Aortic smooth muscle cell (primary cell): ENCODE measurements around the gene DRD4. TPM values are rescaled to one million over a fixed set of nuclear protein-coding genes. Genes with fewer than 3 reads are reported as not detected.

Experiments
- total RNA-seq: library from RNA; depleted of rRNA; stranded (reverse); fragments of >200 nt; gene quantifications from 2 replicates; pipeline ENCODE4 v1.2.3, GENCODE V29; 2014

Gene DRD4
- 0.06 TPM in 1 of 2 replicates, not detected in the other for total RNA-seq

DNA sequence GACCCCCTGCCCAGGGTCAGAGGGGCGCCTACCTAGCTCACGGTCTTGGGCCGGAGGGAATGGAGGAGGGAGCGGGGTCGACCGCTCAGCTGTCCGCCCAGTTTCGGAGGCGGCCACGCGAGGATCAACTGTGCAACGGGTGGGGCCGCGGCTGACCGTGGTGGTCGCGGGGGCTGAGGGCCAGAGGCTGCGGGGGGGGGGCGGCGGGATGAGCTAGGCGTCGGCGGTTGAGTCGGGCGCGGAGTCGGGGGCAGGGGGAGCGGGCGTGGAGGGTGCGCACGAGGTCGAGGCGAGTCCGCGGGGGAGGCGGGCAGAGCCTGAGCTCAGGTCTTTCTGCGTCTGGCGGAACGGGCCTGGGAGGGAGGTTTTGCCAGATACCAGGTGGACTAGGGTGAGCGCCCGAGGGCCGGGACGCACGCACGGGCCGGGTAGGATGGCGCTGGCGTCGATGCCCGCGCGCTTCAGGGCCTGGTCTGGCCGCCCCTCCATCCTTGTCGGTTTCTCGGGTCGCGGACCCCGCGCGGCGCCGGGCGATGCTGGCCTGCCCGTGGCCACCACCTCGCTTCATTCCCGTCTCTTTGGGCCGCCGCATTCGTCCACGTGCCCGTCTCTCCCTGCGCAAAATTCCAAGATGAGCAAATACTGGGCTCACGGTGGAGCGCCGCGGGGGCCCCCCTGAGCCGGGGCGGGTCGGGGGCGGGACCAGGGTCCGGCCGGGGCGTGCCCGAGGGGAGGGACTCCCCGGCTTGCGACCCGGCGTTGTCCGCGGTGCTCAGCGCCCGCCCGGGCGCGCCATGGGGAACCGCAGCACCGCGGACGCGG, at the start of gene DRD4:
Gene DRD4 (plus strand): TSS at position 759 of the 822 bp plus-strand sequence. CDS start 36 bp downstream, at position 795.

DNA sequence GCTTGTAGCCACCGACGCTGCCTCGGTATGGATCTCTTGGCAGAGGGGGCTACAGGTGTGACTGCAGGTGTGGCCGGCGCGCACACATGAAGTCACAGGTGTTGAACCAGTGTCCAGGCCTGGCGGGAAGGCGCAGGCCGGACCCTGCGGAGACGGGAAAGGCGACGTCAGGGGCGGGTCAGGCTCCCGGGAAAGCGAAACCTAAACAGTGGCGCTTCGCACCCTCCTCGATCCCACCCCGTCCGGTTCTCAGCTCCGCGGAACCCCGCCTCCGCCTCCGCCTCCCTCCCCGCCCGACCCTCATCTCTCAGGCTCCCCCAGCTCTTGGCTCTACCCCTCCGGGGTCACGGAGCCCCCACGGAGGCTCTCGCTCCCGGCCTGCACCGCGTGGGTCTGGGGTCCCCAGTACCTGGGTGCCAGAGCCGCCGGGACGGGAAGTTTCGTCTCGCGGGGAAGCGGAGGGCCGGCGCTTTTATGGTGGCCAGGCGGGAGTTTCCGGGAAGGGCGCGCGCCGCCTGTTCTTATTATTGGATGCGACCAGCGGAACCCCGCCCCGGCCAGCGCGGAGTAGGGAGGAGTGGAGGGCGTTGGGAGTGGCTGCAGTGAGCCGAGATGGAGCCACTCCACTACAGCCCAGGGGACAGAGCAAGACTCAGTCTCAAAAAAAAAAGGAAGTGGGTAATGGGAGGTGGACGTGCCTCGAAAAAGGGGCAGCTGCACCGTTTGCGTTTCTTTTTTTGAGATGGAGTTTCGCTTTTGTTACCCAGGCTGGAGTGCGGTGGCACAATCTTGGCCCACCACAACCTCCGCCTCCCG, 21.4 kb upstream of the DRD4 start, which contains the start of gene IRF7:
Gene IRF7 (minus strand): TSS at position 447 of the 816 bp plus-strand sequence. CDS start 586 bp downstream, outside the sequence.

DNA sequence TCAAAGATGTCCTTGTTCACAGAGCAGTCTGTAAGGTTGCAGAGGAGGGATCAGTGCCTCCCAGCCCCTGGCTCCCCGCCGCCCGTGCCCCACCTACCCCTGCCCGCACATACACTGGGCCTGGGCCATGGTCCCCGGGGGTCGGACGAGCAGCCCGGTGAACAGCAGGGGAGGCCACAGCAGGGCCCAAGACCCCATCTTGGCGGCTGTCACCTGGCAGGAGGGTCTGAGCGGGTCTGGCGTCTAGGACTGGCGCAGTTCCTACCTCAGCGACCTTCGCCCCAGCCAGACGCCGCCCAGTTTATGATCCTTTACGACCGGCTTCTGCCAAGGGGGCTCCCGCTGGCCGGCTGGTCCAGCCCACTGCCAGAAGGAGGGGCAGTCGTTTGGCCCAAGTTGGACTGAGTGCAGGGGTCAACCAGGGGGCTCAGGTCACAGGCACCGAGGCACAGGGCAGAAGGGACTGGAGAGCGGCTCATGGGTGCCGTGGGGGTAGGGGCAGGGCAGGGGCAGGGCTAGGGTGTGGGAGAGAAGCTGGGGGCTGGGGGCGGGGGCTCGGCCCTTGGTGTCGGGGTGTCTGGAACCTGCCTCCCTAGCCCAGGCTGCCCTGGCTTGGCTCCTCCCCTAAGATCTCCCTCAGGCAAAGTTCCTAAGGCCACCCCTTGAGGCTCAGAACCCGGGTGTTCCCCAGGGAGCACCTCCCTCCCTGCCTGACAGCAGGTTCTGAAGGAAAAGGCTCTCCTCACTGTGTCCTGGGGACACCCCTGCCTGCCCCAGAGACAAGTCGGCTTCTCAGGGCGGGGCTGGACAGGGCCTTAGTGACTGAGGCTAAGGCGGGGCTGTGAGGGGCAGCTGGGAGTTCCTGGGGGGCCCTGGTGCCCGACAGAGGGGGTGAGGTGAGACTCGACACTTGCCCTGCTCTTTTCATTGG, 12.1 kb upstream of the DRD4 start, which contains the start of gene CDHR5:
Gene CDHR5 (minus strand): TSS at position 251 of the 931 bp plus-strand sequence. CDS start 53 bp downstream, at position 198.

DNA sequence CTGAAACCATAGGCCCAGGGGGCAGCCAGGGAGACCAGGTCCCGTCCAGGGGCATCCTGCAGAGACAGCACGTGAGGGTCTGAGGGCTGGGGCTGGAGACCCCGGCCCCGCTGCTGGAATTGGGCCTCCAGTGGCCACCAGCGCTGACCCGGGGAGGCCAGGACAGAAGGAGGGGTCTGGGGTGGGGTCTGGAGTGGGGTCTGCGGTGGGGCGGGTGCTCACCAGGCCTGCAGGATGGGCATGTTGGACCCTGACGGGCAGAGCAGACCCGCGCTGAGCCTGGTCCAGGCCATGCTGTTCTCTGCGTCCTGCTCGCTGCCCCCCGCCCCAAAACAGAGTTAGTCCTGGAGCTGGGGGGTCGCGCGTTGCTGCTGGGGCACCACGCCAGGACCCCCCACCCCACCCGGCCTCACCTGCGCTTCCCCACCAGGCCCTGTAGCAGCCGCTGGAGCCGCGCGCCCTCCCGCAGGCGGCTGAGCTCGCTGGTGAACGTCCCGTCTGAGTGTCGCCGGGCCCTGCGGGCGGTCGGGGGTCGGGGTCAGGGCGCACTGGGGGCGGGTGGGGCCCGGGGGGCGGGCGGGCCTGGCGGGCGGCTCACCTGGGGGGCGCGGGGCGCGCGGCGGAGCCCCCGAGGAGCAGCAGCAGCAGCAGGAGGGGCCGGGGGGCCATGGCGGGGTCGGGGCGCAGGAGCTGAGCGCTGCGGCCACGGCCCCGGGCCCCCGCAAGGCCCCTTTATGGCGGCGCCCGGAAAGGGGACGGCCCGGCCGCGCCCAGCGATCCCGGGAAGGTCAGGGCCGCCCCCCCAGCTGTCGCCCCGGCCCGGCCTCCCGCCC, 10.4 kb upstream of the DRD4 start, which contains the start of gene SCT:
Gene SCT (minus strand): TSS at position 707 of the 833 bp plus-strand sequence. CDS start 38 bp downstream, at position 669.

Other genes with a start within 250 kb of the DRD4 start
- 0.81 and 1.3 TPM in 2 replicates for gene PKP3, start 243.1 kb upstream of the DRD4 start, total RNA-seq
- gene SIGIRR, start 222.3 kb upstream of the DRD4 start, total RNA-seq, result 17.8 and 19.3 TPM in 2 replicates
- gene ANO9, start 195.3 kb upstream of the DRD4 start, total RNA-seq, result not detected in 2 replicates
- gene PTDSS2, start 187.0 kb upstream of the DRD4 start, total RNA-seq, result 25.6 and 32.0 TPM in 2 replicates
- gene RNH1, start 130.0 kb upstream of the DRD4 start, total RNA-seq, result 420 and 478 TPM in 2 replicates
- gene HRAS, start 101.7 kb upstream of the DRD4 start, total RNA-seq, result 77.6 and 105 TPM in 2 replicates
- 0.25 and 0.53 TPM in 2 replicates for gene LRRC56, start 99.7 kb upstream of the DRD4 start, total RNA-seq
- gene LMNTD2, start 76.5 kb upstream of the DRD4 start, total RNA-seq, result 0.13 and 0.19 TPM in 2 replicates
- gene RASSF7, start 76.3 kb upstream of the DRD4 start, total RNA-seq, result 1.2 and 1.7 TPM in 2 replicates
- gene PHRF1, start 60.8 kb upstream of the DRD4 start, total RNA-seq, result 21.7 and 27.9 TPM in 2 replicates
- gene IRF7, start 21.3 kb upstream of the DRD4 start, total RNA-seq, result 8.6 and 9.8 TPM in 2 replicates
- gene CDHR5, start 12.3 kb upstream of the DRD4 start, total RNA-seq, result not detected in 2 replicates
- not detected in 2 replicates for gene SCT, start 10.1 kb upstream of the DRD4 start, total RNA-seq
- 31.4 and 31.7 TPM in 2 replicates for gene DEAF1, start 58.0 kb downstream of the DRD4 start, total RNA-seq
- 6.8 and 7.9 TPM in 2 replicates for gene TMEM80, start 58.5 kb downstream of the DRD4 start, total RNA-seq
- gene EPS8L2, start 69.0 kb downstream of the DRD4 start, total RNA-seq, result 29.9 and 31.0 TPM in 2 replicates
- gene TALDO1, start 110.2 kb downstream of the DRD4 start, total RNA-seq, result 163 and 213 TPM in 2 replicates
- gene GATD1, start 140.2 kb downstream of the DRD4 start, total RNA-seq, result 21.5 and 22.3 TPM in 2 replicates
- 0.66 and 0.75 TPM in 2 replicates for gene CEND1, start 152.8 kb downstream of the DRD4 start, total RNA-seq
- 7.1 and 10.7 TPM in 2 replicates for gene SLC25A22, start 161.0 kb downstream of the DRD4 start, total RNA-seq
- gene PIDD1, start 168.0 kb downstream of the DRD4 start, total RNA-seq, result 3.3 and 4.4 TPM in 2 replicates
- 310 and 345 TPM in 2 replicates for gene RPLP2, start 172.7 kb downstream of the DRD4 start, total RNA-seq
- 35.0 and 35.6 TPM in 2 replicates for gene PNPLA2, start 181.6 kb downstream of the DRD4 start, total RNA-seq
- 4.6 and 4.9 TPM in 2 replicates for gene CRACR2B, start 190.7 kb downstream of the DRD4 start, total RNA-seq
- gene CD151, start 195.7 kb downstream of the DRD4 start, total RNA-seq, result 687 and 834 TPM in 2 replicates
- gene POLR2L, start 205.3 kb downstream of the DRD4 start, total RNA-seq, result 431 and 461 TPM in 2 replicates
- 185 and 221 TPM in 2 replicates for gene TSPAN4, start 205.6 kb downstream of the DRD4 start, total RNA-seq